H1 (cell line): ENCODE data around the gene UPF2. TPM values are rescaled to one million over a fixed set of nuclear protein-coding genes. Genes with fewer than 3 reads are reported as not detected.

Experiments
- CTCF ChIA-PET: fragments of 300-600 bp; sonication (Branson Sonifier 250); formaldehyde crosslinking; loops from one replicate; lab custom pipeline; 2021; ENCODE audit not compliant: partially characterized antibody; lab: Charles Lee
- POLR2A ChIA-PET: fragments of 300-600 bp; sonication (Branson Sonifier 250); formaldehyde crosslinking; loops from one replicate; lab custom pipeline; 2021; ENCODE audit warnings: inconsistent platforms; ENCODE audit not compliant: partially characterized antibody; lab: Charles Lee
- DNase-seq, 2 experiments: peaks; one replicate each; pipeline versions ENCODE4 v3.0.0 to v3.0.0-alpha.2; 2010 to 2022; ENCODE audit warnings: low spot score in 2 of 2, low read depth in 1 of 2, mixed read lengths in 1 of 2
- FAIRE-seq: peaks from 2 replicates; lab custom pipeline; 2011; peaks lifted over from hg19 to GRCh38; lab: Jason Lieb, UNC
- H2AFZ ChIP-seq: 2 replicates; pipeline ENCODE4 v1.8.1; 2012; ENCODE audit warnings: low read length, inconsistent platforms
- H2AK5ac ChIP-seq: 2 replicates; pipeline ENCODE4 v1.6.1; 2013; ENCODE audit warnings: low read depth, low read length
- H2BK120ac ChIP-seq: replicated peaks from 2 replicates; pipeline ENCODE3; 2013; ENCODE audit warnings: low read depth, low read length, inconsistent platforms
- H2BK12ac ChIP-seq: 2 replicates; pipeline ENCODE4 v1.6.1; 2013; ENCODE audit warnings: low read depth, low read length
- H2BK15ac ChIP-seq: 2 replicates; pipeline ENCODE4 v1.6.1; 2013; ENCODE audit warnings: low read length
- H2BK20ac ChIP-seq: 2 replicates; pipeline ENCODE4 v1.6.1; 2013; ENCODE audit warnings: low read length
- H2BK5ac ChIP-seq: 2 replicates; pipeline ENCODE4 v1.6.1; 2013; ENCODE audit warnings: low read depth, low read length
- H3K14ac ChIP-seq: 2 replicates; pipeline ENCODE4 v1.6.1; 2013; ENCODE audit warnings: inconsistent platforms; ENCODE audit not compliant: insufficient read length
- H3K18ac ChIP-seq: 2 replicates; pipeline ENCODE4 v1.6.1; 2013; ENCODE audit warnings: low read length; ENCODE audit errors: extremely low read depth
- H3K23ac ChIP-seq: 2 replicates; pipeline ENCODE4 v1.6.1; 2013; ENCODE audit warnings: inconsistent platforms; ENCODE audit not compliant: insufficient read length
- H3K23me2 ChIP-seq: 2 replicates; pipeline ENCODE4 v1.6.1; 2013; ENCODE audit warnings: low read depth, low read length
- H3K27ac ChIP-seq: 2 replicates; pipeline ENCODE4 v1.6.1; 2011; ENCODE audit warnings: low read depth, low read length, inconsistent platforms
- H3K27me3 ChIP-seq, 4 experiments: replicated peaks in 1 of 4; 1 replicate in 1 of 4; 2 replicates in 3 of 4; pipeline versions ENCODE4 v1.6.1 to v1.8.1; 2011 to 2013; ENCODE audit warnings: low read length in 3 of 4, mild to moderate bottlenecking in 3 of 4, inconsistent platforms in 2 of 4, mixed read lengths in 2 of 4, moderate library complexity in 1 of 4; ENCODE audit not compliant: control insufficient read depth in 3 of 4, insufficient read depth in 3 of 4; ENCODE audit errors: extremely low read depth in 1 of 4
- H3K36me3 ChIP-seq, 4 experiments: 2 replicates each; pipeline versions ENCODE4 v1.6.1 to v1.8.1; 2011 to 2013; ENCODE audit warnings: mild to moderate bottlenecking in 4 of 4, low read length in 3 of 4, moderate library complexity in 2 of 4, control low read depth in 1 of 4, inconsistent platforms in 1 of 4; ENCODE audit not compliant: insufficient read depth in 4 of 4, control insufficient read depth in 2 of 4
- H3K4ac ChIP-seq: replicated peaks from 2 replicates; pipeline ENCODE3; 2013; ENCODE audit warnings: low read length, low read depth, mixed read lengths, inconsistent platforms; ENCODE audit not compliant: insufficient read length
- H3K4me1 ChIP-seq, 4 experiments: replicated peaks in 1 of 4; 1 replicate in 1 of 4; 2 replicates in 3 of 4; pipeline versions ENCODE4 v1.6.1 to v1.8.1; 2011 to 2013; ENCODE audit warnings: low read length in 3 of 4, inconsistent platforms in 2 of 4, mixed read lengths in 1 of 4; ENCODE audit not compliant: insufficient read depth in 4 of 4, control insufficient read depth in 3 of 4
- H3K4me2 ChIP-seq, 2 experiments: 2 replicates each; pipeline versions ENCODE4 v1.6.1 to v1.8.1; 2011 to 2013; ENCODE audit warnings: low read depth in 2 of 2, low read length in 2 of 2, control low read depth in 1 of 2, inconsistent platforms in 1 of 2, mild to moderate bottlenecking in 1 of 2; ENCODE audit not compliant: insufficient read depth in 1 of 2
- H3K4me3 ChIP-seq, 4 experiments: fragments of 200-600, 300-600 bp in 1 of 4; sonication (generic), shearing (Covaris generic), sonication (Bioruptor Twin) in 1 of 4; 2 replicates each; pipeline versions ENCODE4 v1.5.1 to v1.8.1; 2011 to 2016; ENCODE audit warnings: low read length in 4 of 4, low read depth in 3 of 4, control low read depth in 2 of 4, inconsistent platforms in 2 of 4, mild to moderate bottlenecking in 2 of 4, mixed read lengths in 1 of 4, moderate library complexity in 1 of 4; ENCODE audit not compliant: insufficient read depth in 2 of 4; ENCODE audit errors: extremely low read depth in 1 of 4
- H3K56ac ChIP-seq: replicated peaks from 2 replicates; pipeline ENCODE3; 2013; ENCODE audit warnings: low read depth, mild to moderate bottlenecking, mixed read lengths, low read length, inconsistent platforms; ENCODE audit not compliant: insufficient read length
- H3K79me1 ChIP-seq: 2 replicates; pipeline ENCODE4 v1.6.1; 2013; ENCODE audit warnings: low read depth, low read length, control low read depth
- H3K79me2 ChIP-seq, 2 experiments: 2 replicates each; pipeline versions ENCODE4 v1.6.1 to v1.8.1; 2012 to 2013; ENCODE audit warnings: low read length in 2 of 2, mild to moderate bottlenecking in 2 of 2, inconsistent platforms in 1 of 2; ENCODE audit not compliant: insufficient read depth in 2 of 2, control insufficient read depth in 1 of 2
- H3K9ac ChIP-seq, 4 experiments: replicated peaks in 1 of 4; 1 replicate in 1 of 4; 2 replicates in 3 of 4; pipeline versions ENCODE4 v1.6.1 to v1.8.1; 2011 to 2013; ENCODE audit warnings: low read depth in 3 of 4, low read length in 3 of 4, control low read depth in 2 of 4, mild to moderate bottlenecking in 2 of 4, moderate library complexity in 2 of 4, inconsistent platforms in 1 of 4; ENCODE audit errors: extremely low read depth in 1 of 4
- H3K9me3 ChIP-seq, 2 experiments: 2 replicates each; pipeline versions ENCODE4 v1.6.1 to v1.8.1; 2012 to 2013; ENCODE audit warnings: mild to moderate bottlenecking in 2 of 2, moderate library complexity in 2 of 2, control low read depth in 1 of 2, inconsistent platforms in 1 of 2, low read depth in 1 of 2, low read length in 1 of 2, mixed read lengths in 1 of 2; ENCODE audit not compliant: insufficient read depth in 2 of 2
- H4K20me1 ChIP-seq, 2 experiments: replicated peaks in 1 of 2; 2 replicates each; pipeline versions ENCODE3 to v1.8.1; 2011 to 2013; ENCODE audit warnings: inconsistent platforms in 2 of 2, low read length in 2 of 2, mild to moderate bottlenecking in 1 of 2; ENCODE audit not compliant: insufficient read depth in 2 of 2, control insufficient read depth in 1 of 2
- H4K5ac ChIP-seq: 2 replicates; pipeline ENCODE4 v1.6.1; 2013; ENCODE audit warnings: low read length, low read depth, mixed read lengths, inconsistent platforms; ENCODE audit not compliant: insufficient read length
- H4K8ac ChIP-seq: 2 replicates; pipeline ENCODE4 v1.8.0; 2013; ENCODE audit warnings: mild to moderate bottlenecking, moderate library complexity, low read length, inconsistent platforms; ENCODE audit not compliant: insufficient read depth; ENCODE audit errors: extremely low read depth
- H4K91ac ChIP-seq: replicated peaks from 2 replicates; pipeline ENCODE3; 2013; ENCODE audit warnings: low read length, mixed read lengths, inconsistent platforms; ENCODE audit not compliant: insufficient read length
- CREB1 ChIP-seq: IDR thresholded peaks from 2 replicates; pipeline ENCODE4 v1.6.1; 2012; ENCODE audit warnings: inconsistent platforms
- KDM4A ChIP-seq: IDR thresholded peaks from one replicate; pipeline ENCODE4 v1.7.1; 2012; ENCODE audit warnings: low read depth, mild to moderate bottlenecking, moderate library complexity, low read length, inconsistent platforms; ENCODE audit not compliant: severe bottlenecking
- MAFK ChIP-seq: IDR thresholded peaks from 2 replicates; pipeline ENCODE4 v1.6.1; 2012; ENCODE audit warnings: low read depth, mild to moderate bottlenecking, improper control_type of control experiment, low read length
- POU5F1 ChIP-seq: IDR thresholded peaks from 2 replicates; pipeline ENCODE4 v1.6.1; 2011; ENCODE audit warnings: low read depth, mild to moderate bottlenecking, low read length, moderate library complexity
- RNF2 ChIP-seq: fragments of 200-900, 300-1000 bp; sonication (generic); IDR thresholded peaks from 2 replicates; pipeline ENCODE4 v1.7.1; 2016; ENCODE audit warnings: borderline replicate concordance, low read depth, mild to moderate bottlenecking, antibody characterized with exemption, low read length; ENCODE audit not compliant: poor library complexity, severe bottlenecking; ENCODE audit errors: missing control alignments
- SP1 ChIP-seq: IDR thresholded peaks from 2 replicates; pipeline ENCODE4 v1.6.1; 2011; ENCODE audit warnings: low read depth, low read length
- WGBS, 2 experiments: shearing (Covaris generic) in 1 of 2; methylation state at CpG; one replicate each; pipeline versions ENCODE4 v1.1.6 to v1.1.7; 2013 to 2015; ENCODE audit warnings: low lambda C conversion rate in 2 of 2, mixed read lengths in 2 of 2, inconsistent platforms in 1 of 2, low coverage in 1 of 2, missing lambda C conversion rate in 1 of 2; ENCODE audit not compliant: insufficient replicate concordance in 2 of 2, insufficient coverage in 1 of 2, insufficient read length in 1 of 2; ENCODE audit errors: extremely low coverage in 1 of 2, missing lambda C conversion rate in 1 of 2; 5-methylcytosine and 5-hydroxymethylcytosine counted together
- polyA plus RNA-seq, 7 experiments: library from polyadenylated mRNA; depleted of rRNA in 3 of 7; stranded (reverse) in 5 of 7; unstranded in 2 of 7; fragments of >200 nt in 5 of 7; fragments of 200-250 nt in 2 of 7; gene quantifications; 1 replicate in 5 of 7; 2 replicates in 1 of 7; 4 replicates in 1 of 7; pipeline versions ENCODE4 v1.2.1 to v1.2.3, GENCODE V29; 2011 to 2013; ENCODE audit warnings: missing spikeins in 2 of 7, mixed read lengths in 2 of 7
- total RNA-seq: library from RNA; stranded (reverse); fragmentation: NEBNext Ultra II Directional; extraction: Animal tissue kit (Norgen Biotek cat#: 25700); gene quantifications from 2 replicates; pipeline ENCODE4 v1.2.1, GENCODE V29; 2021
- TF ChIP-seq, protein P1 (sequence below): IDR thresholded peaks from 2 replicates; pipeline ENCODE4 v1.6.1; 2012; ENCODE audit warnings: low read length, inconsistent platforms
- TF ChIP-seq, protein P2 (sequence below): IDR thresholded peaks from 2 replicates; pipeline ENCODE4 v1.6.1; 2011; ENCODE audit warnings: low read depth, mild to moderate bottlenecking, low read length; ENCODE audit not compliant: insufficient read depth

Gene UPF2
- total and polyA plus RNA-seq, 2 of the 8 experiments (the other 6 are each of a cell fraction or from before 2014, with no cell fraction given): 6.2 to 32.8 TPM

DNA sequence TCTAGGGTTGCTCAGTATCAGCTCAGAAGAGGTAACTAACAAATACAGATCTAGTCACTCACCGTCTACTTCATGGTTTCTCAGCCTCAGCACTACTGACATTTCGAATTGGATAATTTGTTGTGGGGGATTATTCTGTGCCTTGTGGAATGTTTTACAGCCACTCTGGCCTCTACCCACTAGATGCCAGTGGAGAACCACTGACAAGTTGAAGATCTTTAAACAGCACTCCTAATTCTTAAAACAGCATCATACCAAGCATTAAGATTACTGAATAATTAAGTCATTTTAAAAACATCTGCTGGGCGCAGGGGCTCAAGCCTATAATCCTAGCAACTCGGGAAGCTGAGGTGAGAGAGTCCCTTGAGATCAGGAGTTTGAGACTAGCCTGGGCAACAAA lies 82.6 kb downstream of the UPF2 start:
- Histone ChIP-seq H3K14ac (no peak overlapping the region), H3K4me1 (no peaks in the 10 kb centered on the region), H2BK15ac (no peak overlapping the region), H2BK5ac (no peak overlapping the region), H3K27ac (no peak overlapping the region), H3K79me2 (no peaks in the 10 kb centered on the region), H3K4me2 (no peak overlapping the region), H3K23me2 (no peaks in the 10 kb centered on the region), H2AFZ (no peak overlapping the region), H3K79me1 (no peaks in the 10 kb centered on the region), H4K5ac (no peak overlapping the region), H3K4me3 (no peak overlapping the region), H4K91ac (no peak overlapping the region), H3K9me3 (no peaks in the 10 kb centered on the region), H4K8ac (no peak overlapping the region), H2AK5ac (no peak overlapping the region), H3K18ac (no peak overlapping the region), H2BK12ac (no peak overlapping the region), H2BK120ac (no peak overlapping the region), H3K4ac (no peak overlapping the region), H4K20me1 (peaks cover 0 to 2% of the 10 kb centered on the region in 2 experiments), H2BK20ac (no peak overlapping the region), H3K23ac (no peak overlapping the region), H3K9ac (no peak overlapping the region), H3K36me3 (peaks cover 5 to 57% (median 26%) of the 10 kb centered on the region in 4 experiments), H3K56ac (no peak overlapping the region), H3K27me3 (no peaks in the 10 kb centered on the region)
- FAIRE-seq: no peak
- 84% methylated on average over 4 of the region's 4 CpGs; no CpG with 5 or more reads in 1 of the 2 experiments for WGBS, 2 experiments
- ChIA-PET POLR2A (no interaction called here), CTCF (interaction anchor here (0.6 to 1.8 kb wide), 3 partner anchors 27 to 463 kb away, joined by 4 to 6 read pairs (median 5); no protein-coding TSS in a partner anchor)
- TF ChIP-seq CREB1: no peak
- no peak for TF ChIP-seq SP1
- TF ChIP-seq KDM4A: no peak
- TF ChIP-seq, protein P1, sequence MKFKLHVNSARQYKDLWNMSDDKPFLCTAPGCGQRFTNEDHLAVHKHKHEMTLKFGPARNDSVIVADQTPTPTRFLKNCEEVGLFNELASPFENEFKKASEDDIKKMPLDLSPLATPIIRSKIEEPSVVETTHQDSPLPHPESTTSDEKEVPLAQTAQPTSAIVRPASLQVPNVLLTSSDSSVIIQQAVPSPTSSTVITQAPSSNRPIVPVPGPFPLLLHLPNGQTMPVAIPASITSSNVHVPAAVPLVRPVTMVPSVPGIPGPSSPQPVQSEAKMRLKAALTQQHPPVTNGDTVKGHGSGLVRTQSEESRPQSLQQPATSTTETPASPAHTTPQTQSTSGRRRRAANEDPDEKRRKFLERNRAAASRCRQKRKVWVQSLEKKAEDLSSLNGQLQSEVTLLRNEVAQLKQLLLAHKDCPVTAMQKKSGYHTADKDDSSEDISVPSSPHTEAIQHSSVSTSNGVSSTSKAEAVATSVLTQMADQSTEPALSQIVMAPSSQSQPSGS: no peak
- TF ChIP-seq, protein P2, sequence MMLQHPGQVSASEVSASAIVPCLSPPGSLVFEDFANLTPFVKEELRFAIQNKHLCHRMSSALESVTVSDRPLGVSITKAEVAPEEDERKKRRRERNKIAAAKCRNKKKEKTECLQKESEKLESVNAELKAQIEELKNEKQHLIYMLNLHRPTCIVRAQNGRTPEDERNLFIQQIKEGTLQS: no peak
- no peak for TF ChIP-seq MAFK
- TF ChIP-seq RNF2: no peak
- TF ChIP-seq POU5F1: no peak
- no peak for DNase-seq
